SKM-1 (cell line): ENCODE measurements around the gene MEGF10.

Source experiments
- DNase-seq: peaks from one replicate; lab custom pipeline; 2025; ENCODE audit not compliant: unreplicated experiment; lab: John Stamatoyannopoulos, UW

The MEGF10 gene

DNA sequence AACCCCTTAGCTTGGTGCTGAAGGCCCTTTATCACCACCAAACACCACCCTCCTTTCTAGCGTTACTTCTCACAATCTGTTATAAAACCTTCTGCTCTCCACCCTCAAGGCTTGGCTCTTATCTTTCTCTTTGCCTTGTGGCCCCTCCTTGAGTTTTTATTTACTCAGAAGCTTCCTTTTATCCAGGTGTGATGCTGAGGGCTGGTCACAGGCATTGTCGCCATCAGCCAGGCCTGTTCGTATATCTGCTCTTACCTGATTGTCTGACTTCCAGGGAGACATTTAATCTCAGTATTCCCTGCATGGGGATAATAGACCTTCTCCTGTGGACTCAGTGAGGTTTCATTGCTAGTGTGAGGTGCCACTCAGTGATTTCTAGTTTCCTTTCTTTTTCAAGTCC, 34.2 kb downstream of the MEGF10 start:
- DNase-seq, result no peak

DNA sequence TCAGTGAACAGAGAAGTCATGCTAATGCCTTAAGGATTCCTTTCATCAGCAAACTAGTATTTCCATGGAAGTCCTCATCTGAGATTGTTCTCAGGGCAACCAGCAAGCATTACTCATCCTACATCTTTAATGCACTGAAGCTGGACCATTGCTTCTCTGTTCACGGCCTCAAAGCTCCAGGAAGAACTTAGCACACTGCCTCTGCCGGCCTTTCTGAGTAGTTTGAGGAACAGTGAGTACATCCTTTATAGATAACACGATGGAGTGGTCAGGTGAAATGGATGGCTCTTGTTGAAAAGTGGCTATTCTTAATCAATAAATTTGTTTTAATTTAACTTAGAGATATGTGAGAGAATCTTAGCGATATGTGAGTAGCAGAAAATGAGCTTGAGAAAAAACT, 35.8 kb downstream of the MEGF10 start:
- no peak for DNase-seq

DNA sequence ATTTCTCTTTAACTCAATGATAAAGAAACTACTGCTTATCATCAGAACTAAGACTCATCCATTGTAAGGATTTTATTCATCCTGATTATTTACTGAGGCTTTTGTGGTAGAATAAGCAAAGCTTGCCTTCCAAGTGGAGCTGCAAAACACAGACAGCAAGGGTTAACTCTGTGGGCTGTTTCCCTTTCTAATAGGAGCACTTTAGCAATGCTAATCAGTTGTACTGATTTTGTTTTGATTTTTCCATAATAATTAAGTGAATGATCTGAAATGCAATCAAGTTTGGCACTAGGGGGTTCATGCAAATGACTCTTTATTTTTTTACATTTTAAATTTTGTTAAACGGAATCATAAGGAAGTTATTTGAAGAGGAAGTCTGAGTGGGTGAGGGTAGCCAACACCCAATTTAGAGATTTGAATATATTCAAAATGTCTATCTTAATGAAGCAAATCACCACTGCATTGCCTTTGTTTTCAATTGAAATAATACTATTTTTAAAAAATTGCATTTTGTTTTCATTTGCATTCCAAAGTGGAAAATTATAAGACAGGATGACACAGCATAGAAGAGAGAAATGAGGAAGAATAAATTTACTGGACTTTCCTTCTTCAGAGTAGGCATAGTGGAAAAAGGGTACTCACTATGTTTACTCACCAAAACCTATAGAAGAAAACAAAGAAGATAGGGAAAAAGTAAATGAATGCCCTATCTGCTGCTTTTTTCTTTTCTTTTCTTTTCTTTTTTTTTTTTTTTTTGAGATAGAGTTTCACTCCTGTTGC, 36.6 kb downstream of the MEGF10 start:
- no peak for DNase-seq

DNA sequence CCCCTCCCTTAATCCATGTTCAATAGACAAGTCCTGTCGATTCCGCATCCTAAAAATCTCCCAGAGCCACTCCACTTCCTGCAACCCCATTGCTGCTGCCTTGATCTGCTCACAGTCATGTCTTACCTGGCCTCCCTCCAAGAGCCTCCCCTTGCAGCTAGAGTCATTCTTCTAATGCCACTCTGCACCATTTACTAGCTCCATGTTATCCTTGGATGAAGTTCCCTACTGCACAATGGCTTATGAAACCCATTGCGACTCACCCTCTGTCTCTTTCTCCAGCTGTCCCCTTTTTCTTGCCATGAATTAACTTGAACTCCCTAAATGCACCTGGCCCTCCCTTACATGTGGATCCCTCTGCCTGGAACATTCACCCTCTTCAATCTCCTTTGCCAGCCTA, 39.5 kb downstream of the MEGF10 start:
- no peak for DNase-seq

DNA sequence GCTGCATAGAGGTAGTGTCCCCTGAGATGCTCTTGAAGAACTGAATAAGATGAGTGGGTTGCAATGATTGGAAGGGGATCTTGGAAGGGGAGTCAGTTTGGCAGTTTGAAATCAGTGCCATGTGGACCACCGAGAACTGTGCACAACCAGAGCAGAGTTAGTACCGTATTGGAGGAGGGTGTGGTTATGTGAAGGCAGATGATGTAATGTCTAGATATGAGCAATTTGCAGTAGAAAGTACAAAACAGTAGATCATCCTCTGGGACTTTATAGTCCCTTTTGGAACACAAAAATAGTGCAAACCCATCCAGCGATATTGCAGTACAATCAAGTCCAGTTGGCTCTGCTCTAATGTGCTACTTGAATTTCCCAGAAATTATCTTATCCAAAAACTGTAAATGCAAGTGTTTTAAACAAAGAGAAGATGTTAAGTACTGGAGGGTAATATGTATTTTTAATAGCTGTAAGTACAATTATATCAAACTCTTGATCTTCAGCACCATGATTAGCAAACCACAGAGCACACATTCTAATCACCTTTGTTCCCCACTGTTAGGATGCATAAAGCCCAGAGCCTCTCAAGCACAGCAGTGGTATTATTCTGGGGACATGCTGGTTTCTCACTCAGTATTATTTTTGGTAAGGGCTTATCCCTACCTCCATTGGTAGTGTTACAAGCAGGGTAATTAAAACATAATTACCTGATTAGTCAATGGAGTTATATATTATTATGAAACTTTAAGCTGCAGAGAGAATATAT, 41.5 kb downstream of the MEGF10 start:
- DNase-seq, result no peak

DNA sequence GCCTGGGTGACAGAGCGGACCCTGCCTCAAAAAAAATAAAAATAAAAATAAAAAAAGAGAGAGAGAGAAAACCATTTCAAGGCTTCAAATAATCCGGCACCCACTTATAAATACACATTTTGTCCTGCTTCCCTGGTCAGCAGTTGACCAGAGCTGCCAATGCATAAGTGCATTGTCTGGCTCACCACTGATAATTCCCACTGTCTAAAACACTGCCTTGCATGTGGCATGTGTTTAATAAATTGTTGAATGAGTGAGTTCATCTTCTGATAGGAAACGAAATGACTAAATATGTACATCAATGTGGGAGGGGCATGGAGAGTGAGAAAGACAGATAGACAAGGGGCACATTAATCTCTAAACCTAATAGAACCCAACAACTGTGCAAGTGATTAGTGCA, 42.9 kb downstream of the MEGF10 start:
- DNase-seq, result no peak

DNA sequence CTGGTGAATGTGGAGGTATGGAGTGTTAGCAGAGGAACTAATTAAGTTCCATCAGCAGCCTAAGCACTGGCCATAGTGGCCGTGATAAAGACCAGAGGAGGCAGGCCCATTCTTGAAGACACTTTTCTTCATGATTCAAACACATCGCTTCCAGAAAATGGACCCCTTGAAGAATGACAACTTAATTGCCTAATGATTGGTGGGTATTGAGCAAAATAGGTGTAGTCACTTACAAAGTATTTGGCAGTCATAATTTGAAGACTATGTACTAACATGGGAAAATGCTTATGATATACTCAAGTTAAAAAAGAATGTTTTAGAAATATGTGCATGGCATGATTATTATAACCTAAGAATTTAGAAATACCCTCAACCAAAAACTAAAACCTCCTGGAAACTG, 44.8 kb downstream of the MEGF10 start:
- no peak for DNase-seq

DNA sequence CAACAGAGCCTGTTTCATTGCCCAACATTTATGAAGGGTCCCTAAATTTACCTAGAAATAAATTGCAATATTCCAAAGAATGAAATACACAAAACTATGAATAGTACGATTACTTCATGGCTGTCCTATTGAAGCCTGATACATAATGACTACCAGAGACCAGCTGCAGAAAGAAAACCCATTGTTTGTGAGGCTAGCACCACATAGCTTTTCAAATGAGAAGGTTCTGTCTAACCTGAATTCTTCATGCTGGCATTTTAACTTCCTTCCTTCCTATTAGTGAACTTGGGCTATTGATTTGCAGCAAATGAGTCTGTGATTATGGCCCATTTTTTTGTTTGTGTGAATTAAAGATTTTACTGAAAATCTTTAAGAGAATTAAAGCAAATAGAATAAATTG, 47.3 kb downstream of the MEGF10 start:
- no peak for DNase-seq

DNA sequence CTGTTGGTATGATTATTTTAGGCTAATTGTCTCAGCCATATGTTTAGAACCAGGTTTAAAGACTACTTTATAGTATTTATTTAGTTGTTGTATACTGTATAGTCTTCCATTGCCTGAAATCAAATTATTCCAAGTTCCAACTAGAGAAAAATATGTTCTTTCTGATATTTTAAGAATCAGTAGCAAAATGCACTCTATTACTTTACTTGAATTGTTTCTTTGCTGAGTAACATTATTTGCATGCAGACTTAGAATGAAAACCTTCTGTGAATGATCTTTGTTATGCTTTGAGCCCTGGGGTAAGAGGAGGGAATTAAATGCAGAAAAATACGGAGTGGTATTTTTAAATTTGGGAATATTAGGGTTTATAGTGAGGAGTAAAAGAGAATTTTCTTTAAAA, 47.9 kb downstream of the MEGF10 start:
- DNase-seq, result no peak

DNA sequence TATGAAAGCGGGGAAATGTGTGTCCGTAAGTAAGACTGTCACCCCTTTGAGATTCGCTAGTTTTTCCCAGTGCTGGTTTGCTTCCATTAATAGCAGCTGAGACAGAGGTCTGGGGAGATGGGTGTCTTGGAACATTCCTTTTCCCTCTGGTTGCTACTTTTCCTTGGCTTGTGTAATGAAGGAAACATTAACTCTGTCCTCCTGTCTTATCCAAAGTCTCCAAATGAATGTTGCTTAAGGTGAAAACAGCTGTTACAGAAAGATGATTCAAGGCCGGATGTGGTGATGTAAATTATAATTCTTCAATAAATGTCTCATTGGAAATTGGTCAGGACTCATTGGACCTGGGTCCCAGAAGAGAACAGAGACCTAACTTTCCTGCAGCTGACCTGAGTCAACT, 50.0 kb downstream of the MEGF10 start:
- DNase-seq, result no peak

DNA sequence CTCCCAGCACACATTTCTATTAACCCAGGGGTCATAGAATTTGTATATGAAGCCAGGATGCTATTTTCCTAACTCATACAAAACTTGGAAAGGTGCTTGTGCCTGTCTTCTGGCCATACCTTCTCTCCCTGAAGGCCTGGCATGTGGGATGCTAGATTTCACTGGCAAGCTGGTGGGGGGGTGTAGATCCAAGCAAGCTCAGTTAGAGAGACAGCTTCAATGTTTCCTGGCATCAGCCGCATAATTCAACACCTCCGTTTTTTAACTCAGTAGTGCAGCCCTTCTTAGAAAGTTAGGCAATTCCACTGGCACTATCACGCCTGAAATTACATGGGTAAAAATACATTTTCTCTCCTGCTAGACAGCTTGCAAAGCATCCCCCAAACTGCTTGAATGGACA, 51.8 kb downstream of the MEGF10 start:
- DNase-seq, result no peak

DNA sequence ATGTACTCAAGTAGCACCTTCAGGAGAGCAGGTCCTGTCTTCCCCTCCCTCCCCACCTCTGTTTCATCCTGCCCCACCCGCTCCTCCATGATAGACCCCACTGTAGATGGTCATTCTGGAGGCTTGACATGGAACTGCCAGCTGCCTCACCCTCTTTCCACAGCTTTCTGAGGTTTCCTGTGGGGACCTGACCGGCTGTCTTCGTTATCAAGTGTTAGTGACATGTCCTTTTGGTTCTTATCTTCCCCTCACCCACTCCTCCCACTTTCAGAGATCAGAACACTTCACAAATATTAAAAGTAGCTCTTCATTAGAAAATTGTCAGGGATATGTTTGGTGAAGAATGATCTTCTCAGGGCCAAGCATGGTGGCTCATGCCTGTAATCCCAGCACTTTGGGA, 52.7 kb downstream of the MEGF10 start:
- no peak for DNase-seq

DNA sequence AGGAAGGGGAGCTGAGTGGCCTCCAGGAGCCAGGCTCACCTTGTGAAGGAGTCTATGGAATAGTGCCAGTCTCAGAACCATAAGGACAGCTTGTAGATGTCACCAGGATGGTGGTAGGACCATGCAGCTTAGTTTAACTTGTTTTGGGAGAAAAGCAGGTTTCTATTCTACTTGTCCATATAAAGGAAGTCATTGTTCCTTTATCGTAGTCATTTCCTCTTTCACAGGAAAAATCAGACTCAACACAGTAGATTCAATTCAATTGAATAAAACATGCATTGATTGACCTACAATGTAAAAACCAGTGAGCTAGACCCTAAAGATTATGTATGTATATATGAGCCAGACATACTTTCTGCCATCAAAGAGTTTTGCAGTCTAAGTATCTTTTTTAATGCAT, 53.3 kb downstream of the MEGF10 start:
- no peak for DNase-seq

DNA sequence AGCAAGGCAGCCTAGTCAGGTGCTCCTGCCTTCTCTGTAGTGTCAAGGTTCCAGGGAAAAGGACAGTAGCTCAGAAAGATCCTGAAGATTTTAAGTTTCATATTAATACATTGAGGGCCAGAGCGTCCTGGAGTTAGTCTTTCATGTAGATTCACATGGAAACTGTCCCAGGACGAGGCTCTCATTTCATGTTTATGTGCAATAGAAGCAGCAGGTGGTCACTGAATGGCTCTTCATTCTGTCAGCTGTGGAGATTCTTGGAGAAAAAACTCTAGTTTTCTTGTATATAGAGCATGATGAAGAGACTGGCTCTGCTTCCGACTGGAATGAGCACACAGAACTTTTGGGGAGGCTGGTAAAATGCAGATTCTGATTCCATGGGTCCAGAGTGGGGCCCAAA, 54.3 kb downstream of the MEGF10 start:
- DNase-seq, result no peak

DNA sequence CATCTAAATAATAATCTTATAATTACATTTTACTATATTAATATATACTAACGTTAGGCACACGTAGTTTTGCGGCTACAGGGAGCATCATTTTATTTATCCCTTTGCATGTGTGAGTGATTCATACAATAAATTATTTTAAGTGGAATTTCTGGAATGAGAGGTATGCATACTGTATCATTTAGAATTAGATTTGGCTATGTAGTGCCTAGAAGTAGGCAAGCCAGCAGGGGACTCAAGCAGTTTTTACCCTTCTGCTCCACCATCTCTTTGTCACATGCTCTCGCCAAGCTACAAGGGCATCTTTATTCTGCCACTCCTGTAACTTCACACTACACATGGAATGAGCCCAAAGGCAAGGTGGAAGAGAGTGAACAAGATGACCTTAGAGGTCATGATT, 60.8 kb downstream of the MEGF10 start:
- no peak for DNase-seq

DNA sequence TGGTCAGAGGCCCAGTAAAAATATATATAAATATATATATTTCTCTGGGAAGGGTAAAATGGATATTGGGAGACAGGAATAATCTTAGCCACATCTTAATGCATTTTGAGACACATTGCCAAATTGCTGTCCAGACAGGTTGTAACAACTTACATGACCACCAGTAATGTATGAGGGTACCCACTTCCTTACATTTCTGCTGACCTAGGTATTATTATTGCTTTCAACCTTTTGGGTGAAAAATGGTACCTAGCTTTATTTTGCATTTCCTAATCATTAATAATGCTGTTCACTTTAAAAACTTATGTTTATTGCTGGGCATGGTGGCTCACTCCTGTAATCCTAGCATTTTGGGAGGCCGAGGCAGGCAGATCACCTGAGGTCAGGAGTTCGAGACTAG, 61.5 kb downstream of the MEGF10 start:
- no peak for DNase-seq

DNA sequence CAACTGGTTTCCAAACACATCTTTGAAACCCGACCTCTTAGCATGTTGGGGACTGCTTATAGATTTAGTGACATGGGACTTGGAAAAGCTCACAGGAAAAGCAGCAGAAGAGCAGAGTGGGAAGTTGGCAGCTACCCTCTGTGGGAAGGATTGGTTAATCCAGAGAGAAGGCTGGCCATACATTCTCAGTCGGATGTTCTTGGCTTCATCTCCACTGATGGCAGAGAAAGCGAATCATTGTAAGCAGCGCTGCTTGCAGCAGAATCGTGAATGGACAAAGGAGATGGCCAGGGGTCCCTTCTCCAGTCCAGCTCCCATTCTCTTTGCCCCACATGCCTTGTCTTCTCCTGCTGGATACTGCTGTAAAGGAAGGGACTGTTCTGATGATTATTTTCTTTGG, 62.7 kb downstream of the MEGF10 start:
- no peak for DNase-seq

DNA sequence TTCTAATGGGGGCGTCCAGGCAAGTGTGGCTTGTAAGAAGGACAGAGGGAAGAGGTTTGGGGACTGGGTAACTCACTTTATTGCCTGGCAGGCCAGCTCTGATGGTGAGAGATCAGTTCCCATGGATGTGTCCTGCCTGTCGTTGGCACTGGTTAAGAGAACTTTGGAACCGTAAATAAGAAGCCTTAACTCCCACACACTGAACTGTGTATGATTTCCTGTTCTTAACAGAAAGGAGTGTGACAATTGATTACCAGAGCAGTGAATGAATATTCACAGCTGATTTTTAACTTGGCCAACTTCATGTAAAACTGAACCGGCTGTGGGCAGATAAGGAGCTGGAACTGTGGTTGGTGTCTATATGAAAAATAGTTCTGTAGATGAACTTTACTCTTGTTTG, 63.2 kb downstream of the MEGF10 start:
- no peak for DNase-seq

DNA sequence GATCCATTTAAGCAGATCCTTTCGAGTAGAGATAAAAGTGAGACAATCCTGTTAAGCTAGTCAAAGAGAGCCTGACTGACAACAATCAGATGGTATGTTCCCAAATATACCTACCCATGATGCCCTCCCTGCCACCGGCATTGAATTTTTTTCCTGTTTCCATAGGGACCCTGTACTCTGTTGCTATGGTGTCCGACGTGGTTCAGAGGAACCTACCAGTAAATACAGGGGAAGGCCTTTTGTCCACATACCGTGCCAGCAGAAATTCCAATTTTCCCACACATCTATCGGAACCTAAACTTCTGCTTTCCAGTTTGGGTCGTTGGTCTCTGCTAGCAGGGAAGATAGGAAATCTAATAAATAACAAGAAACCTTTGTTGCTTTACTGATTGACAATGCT, 64.7 kb downstream of the MEGF10 start:
- DNase-seq, result no peak

DNA sequence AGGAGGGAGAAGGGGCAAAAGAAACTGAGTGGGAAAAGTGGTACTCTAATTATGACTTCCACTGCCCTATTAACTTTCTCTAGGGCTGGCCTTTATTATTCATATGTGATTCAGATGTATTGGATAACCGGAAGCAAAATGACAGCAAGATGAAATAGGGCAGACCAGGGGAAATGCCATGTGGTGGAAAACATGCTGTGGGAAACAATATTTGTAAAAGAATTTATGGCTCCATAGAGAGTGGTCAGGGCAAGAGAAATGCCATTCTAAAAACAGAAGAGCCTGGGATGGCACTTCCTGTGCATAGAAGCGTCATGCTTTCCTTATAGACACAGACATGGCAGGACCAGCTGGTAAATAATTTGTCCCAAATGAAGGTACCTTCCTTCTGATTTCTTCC, 67.7 kb downstream of the MEGF10 start:
- no peak for DNase-seq

DNA sequence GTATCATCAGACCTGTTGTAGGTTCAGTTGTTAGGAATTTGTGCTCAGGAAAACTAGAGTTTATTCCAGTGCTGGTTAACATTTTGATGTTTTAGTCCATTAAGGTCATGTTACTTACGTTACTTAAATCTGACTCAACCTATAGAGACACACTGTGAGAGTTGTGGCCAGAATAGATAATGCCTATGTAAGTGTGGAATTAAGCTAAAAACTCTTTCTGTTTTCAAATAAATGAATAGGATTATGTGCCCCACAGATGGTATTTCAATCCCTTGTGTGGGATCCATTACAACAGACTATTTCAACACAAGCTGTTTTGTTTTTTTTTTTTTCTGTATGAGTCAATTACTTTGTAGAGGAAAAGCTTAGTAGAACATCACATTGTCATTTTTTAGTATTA, 68.1 kb downstream of the MEGF10 start:
- no peak for DNase-seq

DNA sequence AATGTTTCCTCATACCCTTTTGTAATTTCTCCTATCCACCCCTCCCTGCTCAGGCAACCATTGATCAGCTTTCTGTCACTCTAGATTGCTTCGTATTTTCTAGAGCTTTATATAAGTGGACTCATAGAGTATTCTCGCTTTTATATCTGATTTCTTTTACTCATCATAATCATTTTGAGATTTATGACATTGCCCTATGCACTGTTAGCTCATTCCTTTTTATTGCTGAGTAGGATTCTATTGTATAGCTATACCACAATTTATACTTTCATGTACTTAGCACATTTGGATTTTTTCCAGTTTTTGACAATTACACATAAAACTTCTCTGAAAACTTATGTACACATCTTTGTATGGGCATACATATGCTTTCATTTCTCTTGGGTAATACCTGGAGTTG, 68.9 kb downstream of the MEGF10 start:
- no peak for DNase-seq

DNA sequence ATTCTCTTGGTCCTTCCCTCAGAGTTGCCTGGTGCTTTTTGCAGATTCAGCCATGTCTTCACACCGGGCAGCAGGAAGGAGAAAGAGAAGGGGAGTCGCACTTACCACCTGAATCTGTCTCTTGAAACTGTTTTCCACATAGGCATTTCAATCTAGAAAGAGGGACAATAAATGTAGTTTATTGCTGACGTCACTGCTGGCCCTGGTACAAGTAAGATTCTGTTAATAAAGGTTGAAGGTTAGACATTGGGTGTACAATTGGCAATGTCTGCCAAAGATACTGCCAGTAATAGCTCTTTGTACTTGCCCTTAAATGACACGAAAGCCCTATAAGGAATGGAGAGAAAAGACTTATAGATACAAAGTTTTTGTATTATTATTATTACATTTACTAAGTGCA, 72.8 kb downstream of the MEGF10 start:
- DNase-seq, result no peak
